ENCODE data around the gene UPF2.

The UPF2 gene

GRCh38 chr10:11910102-11910501, 132.5 kb downstream of the UPF2 start:
- TF ChIP-seq GATA3 (IDR thresholded peaks at IDR 0.05; ENCODE audit: low read depth, low read length) (no peak), GATA2 (IDR thresholded peaks at IDR 0.05; ENCODE audit: low read depth, low read length) (no peak)

GRCh38 chr10:11909618-11910017, 133.0 kb downstream of the UPF2 start:
- TF ChIP-seq GATA3 (IDR thresholded peaks at IDR 0.05; ENCODE audit: low read depth, low read length) (no peak), GATA2 (IDR thresholded peaks at IDR 0.05; ENCODE audit: low read depth, low read length) (no peak)

- TF ChIP-seq GATA3 (IDR thresholded peaks at IDR 0.05; ENCODE audit: low read depth, low read length) (no peak), GATA2 (IDR thresholded peaks at IDR 0.05; ENCODE audit: low read depth, low read length) (no peak)
Observed at GRCh38 chr10:11908991-11909390, 133.6 kb downstream of the UPF2 start.

GRCh38 chr10:11908536-11908935, 134.1 kb downstream of the UPF2 start:
- TF ChIP-seq GATA3 (IDR thresholded peaks at IDR 0.05; ENCODE audit: low read depth, low read length) (no peak), GATA2 (IDR thresholded peaks at IDR 0.05; ENCODE audit: low read depth, low read length) (no peak)

GRCh38 chr10:11907914-11908313, 134.7 kb downstream of the UPF2 start:
- TF ChIP-seq GATA2 (IDR thresholded peaks at IDR 0.05; ENCODE audit: low read depth, low read length) (no peak), GATA3 (IDR thresholded peaks at IDR 0.05; ENCODE audit: low read depth, low read length) (no peak)

GRCh38 chr10:11906714-11907113, 135.9 kb downstream of the UPF2 start:
- no peak for TF ChIP-seq GATA2 (IDR thresholded peaks at IDR 0.05; ENCODE audit: low read depth, low read length)
- no peak for TF ChIP-seq GATA3 (IDR thresholded peaks at IDR 0.05; ENCODE audit: low read depth, low read length)

GRCh38 chr10:11902646-11903045, 140.0 kb downstream of the UPF2 start:
- no peak for TF ChIP-seq GATA3 (IDR thresholded peaks at IDR 0.05; ENCODE audit: low read depth, low read length)
- no peak for TF ChIP-seq GATA2 (IDR thresholded peaks at IDR 0.05; ENCODE audit: low read depth, low read length)

- TF ChIP-seq GATA3 (IDR thresholded peaks at IDR 0.05; ENCODE audit: low read depth, low read length) (no peak), GATA2 (IDR thresholded peaks at IDR 0.05; ENCODE audit: low read depth, low read length) (no peak)
Observed at GRCh38 chr10:11901833-11902475, 140.7 kb downstream of the UPF2 start.

- TF ChIP-seq GATA2 (IDR thresholded peaks at IDR 0.05; ENCODE audit: low read depth, low read length) (no peak), GATA3 (IDR thresholded peaks at IDR 0.05; ENCODE audit: low read depth, low read length) (no peak)
Observed at GRCh38 chr10:11901454-11901832, 141.2 kb downstream of the UPF2 start.

GRCh38 chr10:11901036-11901301, 141.6 kb downstream of the UPF2 start:
- TF ChIP-seq GATA3 (IDR thresholded peaks at IDR 0.05; ENCODE audit: low read depth, low read length) (no peak), GATA2 (IDR thresholded peaks at IDR 0.05; ENCODE audit: low read depth, low read length) (no peak)

- TF ChIP-seq GATA3 (IDR thresholded peaks at IDR 0.05; ENCODE audit: low read depth, low read length) (no peak), GATA2 (IDR thresholded peaks at IDR 0.05; ENCODE audit: low read depth, low read length) (no peak)
Observed at GRCh38 chr10:11899067-11899876, 143.3 kb downstream of the UPF2 start.

- no peak for TF ChIP-seq GATA2 (IDR thresholded peaks at IDR 0.05; ENCODE audit: low read depth, low read length)
- no peak for TF ChIP-seq GATA3 (IDR thresholded peaks at IDR 0.05; ENCODE audit: low read depth, low read length)
Observed at GRCh38 chr10:11898372-11899066, 144.1 kb downstream of the UPF2 start.

- TF ChIP-seq GATA3 (IDR thresholded peaks at IDR 0.05; ENCODE audit: low read depth, low read length), result no peak
- no peak for TF ChIP-seq GATA2 (IDR thresholded peaks at IDR 0.05; ENCODE audit: low read depth, low read length)
Observed at GRCh38 chr10:11898033-11898371, 144.6 kb downstream of the UPF2 start.

- TF ChIP-seq GATA2 (IDR thresholded peaks at IDR 0.05; ENCODE audit: low read depth, low read length), result no peak
- TF ChIP-seq GATA3 (IDR thresholded peaks at IDR 0.05; ENCODE audit: low read depth, low read length), result no peak
Observed at GRCh38 chr10:11896549-11897200, 145.9 kb downstream of the UPF2 start.

All from SH-SY5Y (cell line).